Type B pancreatic cell (in vitro differentiated cells): ENCODE measurements around the gene DNAJC5G. TPM values are rescaled to one million over a fixed set of nuclear protein-coding genes. Genes with fewer than 3 reads are reported as not detected.

Experiments
- DNase-seq: peaks from one replicate; pipeline ENCODE4 v3.0.0; 2021; ENCODE audit warnings: mixed read lengths; ENCODE audit not compliant: unreplicated experiment; ENCODE audit errors: extremely low spot score
- H3K27ac Mint-ChIP-seq: 2 replicates; pipeline ENCODE4 v1.8.0; 2021; ENCODE audit warnings: mild to moderate bottlenecking, mixed read lengths
- H3K27me3 Mint-ChIP-seq: 2 replicates; pipeline ENCODE4 v1.8.0; 2021; ENCODE audit warnings: mixed read lengths
- H3K36me3 Mint-ChIP-seq: 2 replicates; pipeline ENCODE4 v1.8.0; 2021; ENCODE audit warnings: mixed read lengths
- H3K4me1 Mint-ChIP-seq: one replicate; pipeline ENCODE4 v1.8.0; 2021; ENCODE audit warnings: mixed read lengths; ENCODE audit not compliant: unreplicated experiment
- H3K4me3 Mint-ChIP-seq: 2 replicates; pipeline ENCODE4 v1.8.0; 2021; ENCODE audit warnings: mild to moderate bottlenecking, mixed read lengths
- H3K9me3 Mint-ChIP-seq: 2 replicates; pipeline ENCODE4 v1.8.0; 2021; ENCODE audit warnings: mixed read lengths
- total RNA-seq: library from RNA; stranded (reverse); gene quantifications from 2 replicates; pipeline ENCODE4 v1.2.1, GENCODE V29; 2021; ENCODE audit warnings: low replicate concordance
- TF ChIP-seq, protein P1 (sequence below): fragments of 200-600 bp; sonication (generic); conservative IDR thresholded peaks from 2 replicates; pipeline ENCODE4 v1.5.0; 2021; ENCODE audit warnings: antibody characterized with exemption, mild to moderate bottlenecking

Gene DNAJC5G
- total RNA-seq, 1 donor from 2014 or later, result not detected

DNA sequence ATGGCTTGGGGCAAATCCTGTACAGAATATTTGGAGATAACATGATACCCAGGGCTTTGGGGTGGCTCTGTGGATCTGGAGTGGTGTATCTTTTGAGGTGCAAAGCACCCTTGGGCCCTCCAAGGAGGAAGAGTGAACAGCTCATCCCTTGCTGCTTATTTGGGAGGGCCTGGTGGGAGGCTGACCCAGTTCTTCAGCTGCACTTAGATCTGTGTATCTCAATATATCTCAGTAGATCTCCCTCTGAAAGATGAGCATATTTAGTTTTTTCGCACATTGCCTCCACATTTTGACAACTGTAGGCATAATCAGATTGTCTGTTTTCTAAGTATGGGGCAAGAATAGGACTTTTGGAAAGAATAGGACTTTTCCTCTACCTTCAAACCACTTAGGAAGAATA is 9.8 kb downstream of the DNAJC5G start:
- DNase-seq, result no peak
- Mint-ChIP-seq H3K27ac (no peak overlapping the region), H3K4me3 (no peak overlapping the region), H3K4me1 (no peaks in the 10 kb centered on the region), H3K9me3 (no peaks in the 10 kb centered on the region), H3K27me3 (peaks cover 84% of the 10 kb centered on the region), H3K36me3 (no peaks in the 10 kb centered on the region)
- TF ChIP-seq, protein P1, sequence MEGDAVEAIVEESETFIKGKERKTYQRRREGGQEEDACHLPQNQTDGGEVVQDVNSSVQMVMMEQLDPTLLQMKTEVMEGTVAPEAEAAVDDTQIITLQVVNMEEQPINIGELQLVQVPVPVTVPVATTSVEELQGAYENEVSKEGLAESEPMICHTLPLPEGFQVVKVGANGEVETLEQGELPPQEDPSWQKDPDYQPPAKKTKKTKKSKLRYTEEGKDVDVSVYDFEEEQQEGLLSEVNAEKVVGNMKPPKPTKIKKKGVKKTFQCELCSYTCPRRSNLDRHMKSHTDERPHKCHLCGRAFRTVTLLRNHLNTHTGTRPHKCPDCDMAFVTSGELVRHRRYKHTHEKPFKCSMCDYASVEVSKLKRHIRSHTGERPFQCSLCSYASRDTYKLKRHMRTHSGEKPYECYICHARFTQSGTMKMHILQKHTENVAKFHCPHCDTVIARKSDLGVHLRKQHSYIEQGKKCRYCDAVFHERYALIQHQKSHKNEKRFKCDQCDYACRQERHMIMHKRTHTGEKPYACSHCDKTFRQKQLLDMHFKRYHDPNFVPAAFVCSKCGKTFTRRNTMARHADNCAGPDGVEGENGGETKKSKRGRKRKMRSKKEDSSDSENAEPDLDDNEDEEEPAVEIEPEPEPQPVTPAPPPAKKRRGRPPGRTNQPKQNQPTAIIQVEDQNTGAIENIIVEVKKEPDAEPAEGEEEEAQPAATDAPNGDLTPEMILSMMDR, result no peak

DNA sequence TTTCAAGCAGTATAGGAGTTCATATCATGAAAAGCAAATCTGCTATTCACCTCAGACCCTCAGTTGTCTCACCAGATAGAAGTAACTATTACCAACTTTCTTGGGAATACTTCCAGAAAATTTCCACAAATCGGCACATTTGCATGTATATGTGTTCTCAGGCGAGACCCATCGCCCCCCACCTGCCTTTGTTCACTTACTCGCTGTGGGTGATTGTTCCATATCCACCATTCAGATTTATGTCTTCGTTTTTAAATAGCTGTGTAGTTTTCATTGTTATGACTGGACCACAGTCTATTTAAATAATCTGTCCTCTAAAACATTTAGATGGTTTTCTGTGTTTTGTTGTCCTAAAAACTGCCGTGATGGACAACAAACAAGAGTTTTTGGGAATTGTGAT is 10.2 kb downstream of the DNAJC5G start:
- H3K27me3 Mint-ChIP-seq, result peaks cover 83% of the 10 kb centered on the region
- no peaks in the 10 kb centered on the region for H3K36me3 Mint-ChIP-seq
- DNase-seq, result no peak
- no peaks in the 10 kb centered on the region for H3K4me1 Mint-ChIP-seq
- no peak overlapping the region for H3K27ac Mint-ChIP-seq
- H3K9me3 Mint-ChIP-seq, result no peaks in the 10 kb centered on the region
- no peak overlapping the region for H3K4me3 Mint-ChIP-seq
- TF ChIP-seq, protein P1, result no peak

DNA sequence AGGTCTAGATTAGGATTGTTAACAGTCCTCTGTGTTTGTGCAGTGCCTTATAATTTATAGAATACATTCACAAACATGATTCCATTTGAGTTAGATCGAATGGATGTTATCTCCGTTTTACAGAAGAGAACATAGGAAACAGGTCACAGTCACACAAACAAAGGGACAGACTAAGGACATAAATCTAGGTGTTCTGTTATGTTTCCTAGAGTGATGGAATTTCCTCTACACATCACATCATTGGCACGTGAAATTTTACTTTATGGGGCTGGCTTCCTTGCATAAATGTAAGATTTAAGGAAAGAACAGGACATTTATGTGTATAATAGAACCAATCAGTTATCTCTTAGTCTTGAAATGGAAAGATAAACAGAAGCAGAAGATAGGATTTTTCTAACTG is 13.4 kb downstream of the DNAJC5G start:
- Mint-ChIP-seq H3K27me3 (peaks cover 73% of the 10 kb centered on the region), H3K27ac (no peak overlapping the region), H3K4me3 (no peak overlapping the region), H3K4me1 (peaks cover 7% of the 10 kb centered on the region), H3K36me3 (no peaks in the 10 kb centered on the region), H3K9me3 (no peaks in the 10 kb centered on the region)
- no peak for DNase-seq
- TF ChIP-seq, protein P1, result no peak

DNA sequence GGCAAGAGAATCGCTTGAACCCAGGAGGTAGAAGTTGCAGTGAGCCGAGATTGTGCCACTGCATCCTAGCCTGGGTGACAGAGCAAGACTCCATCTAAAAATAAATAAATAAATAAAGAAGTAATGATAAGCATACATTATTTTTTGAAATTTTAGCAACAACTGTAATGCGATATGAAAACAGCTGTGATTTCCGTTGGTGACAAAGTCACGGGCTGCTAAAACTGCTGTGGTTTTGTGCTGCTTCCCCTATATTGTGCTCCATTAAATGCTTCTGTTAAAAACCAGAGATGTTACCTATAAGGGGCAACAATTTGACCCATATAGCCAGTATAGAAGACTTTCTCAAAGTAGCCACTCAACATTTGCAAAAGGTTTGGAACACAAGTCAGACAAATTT is 15.3 kb downstream of the DNAJC5G start:
- H3K4me1 Mint-ChIP-seq, result peaks cover 7% of the 10 kb centered on the region
- no peaks in the 10 kb centered on the region for H3K36me3 Mint-ChIP-seq
- DNase-seq, result no peak
- H3K9me3 Mint-ChIP-seq, result no peaks in the 10 kb centered on the region
- peaks cover 57% of the 10 kb centered on the region for H3K27me3 Mint-ChIP-seq
- TF ChIP-seq, protein P1, result no peak
- no peak overlapping the region for H3K27ac Mint-ChIP-seq
- H3K4me3 Mint-ChIP-seq, result no peak overlapping the region

DNA sequence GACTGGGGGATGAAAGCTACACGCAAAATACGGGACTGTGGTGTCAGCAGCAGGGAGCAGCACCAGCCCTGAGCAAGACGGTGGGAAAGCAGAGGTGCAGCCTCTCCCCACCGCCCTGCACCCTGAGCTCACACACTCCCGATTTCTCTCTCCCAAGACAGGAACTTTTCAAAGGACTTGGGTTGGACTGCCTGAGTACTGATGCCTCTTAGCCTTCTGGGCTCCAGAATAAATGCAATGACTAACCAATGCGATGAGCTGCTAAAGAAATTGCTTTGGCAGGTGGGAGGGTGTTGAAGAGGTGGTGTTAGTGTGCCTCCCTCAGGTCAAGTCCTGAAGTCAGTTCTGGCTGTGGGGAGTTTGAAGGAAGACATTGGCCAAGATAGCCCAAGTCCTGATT is 16.6 kb downstream of the DNAJC5G start:
- Mint-ChIP-seq H3K27ac (no peak overlapping the region), H3K4me3 (no peak overlapping the region), H3K36me3 (no peaks in the 10 kb centered on the region), H3K27me3 (peaks cover 53% of the 10 kb centered on the region), H3K9me3 (no peaks in the 10 kb centered on the region), H3K4me1 (peaks cover 7% of the 10 kb centered on the region)
- no peak for DNase-seq
- TF ChIP-seq, protein P1, result no peak

DNA sequence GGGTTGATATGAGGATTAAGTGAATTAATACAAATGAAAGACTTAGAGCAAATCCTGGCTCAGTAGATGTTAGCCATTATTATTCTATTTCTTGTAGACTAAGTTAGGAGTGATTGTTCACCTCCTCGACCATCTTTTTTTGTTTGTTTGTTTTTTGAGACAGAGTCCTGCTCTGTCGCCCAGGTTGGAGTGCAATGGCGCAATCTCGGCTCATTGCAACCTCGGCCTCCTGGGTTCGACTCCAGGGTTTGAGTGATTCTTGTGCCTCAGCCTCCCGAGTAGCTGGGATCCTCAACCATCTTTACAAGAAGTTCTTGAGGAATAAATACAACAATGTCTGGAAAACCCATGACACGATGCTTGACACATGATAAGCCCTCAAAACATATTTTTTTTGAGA is 19.7 kb downstream of the DNAJC5G start:
- H3K27me3 Mint-ChIP-seq, result peaks cover 46% of the 10 kb centered on the region
- TF ChIP-seq, protein P1, result no peak
- H3K9me3 Mint-ChIP-seq, result no peaks in the 10 kb centered on the region
- H3K36me3 Mint-ChIP-seq, result no peaks in the 10 kb centered on the region
- H3K4me3 Mint-ChIP-seq, result no peak overlapping the region
- peaks cover 7% of the 10 kb centered on the region for H3K4me1 Mint-ChIP-seq
- H3K27ac Mint-ChIP-seq, result no peak overlapping the region
- DNase-seq, result no peak
